ENCODE data around the gene RAX2. TPM values are rescaled to one million over a fixed set of nuclear protein-coding genes. Genes with fewer than 3 reads are reported as not detected.

RAX2 gene
- total and polyA plus RNA-seq, 2 of the 8 experiments (the other 6 are each of a cell fraction or from before 2014, with no cell fraction given): 0.08 TPM; not detected in 1

DNA sequence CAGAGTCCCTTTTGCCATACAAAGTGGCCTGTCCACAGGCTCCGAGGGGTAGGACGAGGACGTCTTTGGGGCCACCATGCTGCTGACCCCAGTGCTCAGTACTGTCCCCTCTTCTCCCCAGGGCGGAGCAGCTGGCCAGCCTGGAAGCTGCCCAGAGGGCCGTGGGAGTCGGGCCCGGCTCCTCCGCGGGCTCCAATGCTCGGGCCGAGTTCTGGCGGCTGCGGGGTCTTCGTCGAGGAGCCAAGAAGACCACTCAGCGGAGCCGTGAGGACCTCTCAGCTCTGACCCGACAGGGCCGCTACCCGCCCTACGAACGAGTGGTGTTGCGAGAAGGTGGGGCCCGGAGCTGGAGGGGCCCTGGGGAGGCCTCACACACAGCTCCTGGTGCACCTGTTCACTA lies 31.6 kb downstream of the RAX2 start:
- Histone ChIP-seq H2AK5ac (ENCODE audit: low read depth, low read length) (no peak overlapping the region), H3K23me2 (ENCODE audit: low read depth, low read length) (no peaks in the 10 kb centered on the region), H3K4me1 (replicated peaks in 1 of 4; ENCODE audit: control insufficient read depth in 3 of 4, insufficient read depth in 4 of 4, low read length in 3 of 4) (no peaks in the 10 kb centered on the region), H3K9me3 (ENCODE audit: insufficient read depth in 2 of 2, low read depth in 1 of 2, low read length in 1 of 2) (no peaks in the 10 kb centered on the region), H4K91ac (replicated peaks; ENCODE audit: insufficient read length, low read length) (no peak overlapping the region), H2BK120ac (replicated peaks; ENCODE audit: low read depth, low read length) (no peak overlapping the region), H3K36me3 (ENCODE audit: control insufficient read depth in 2 of 4, insufficient read depth in 4 of 4, low read length in 3 of 4) (peaks cover 0 to 4% (median 1%) of the 10 kb centered on the region in 4 experiments; a peak in 2 of 8 replicates), H2BK5ac (ENCODE audit: low read depth, low read length) (no peak overlapping the region), H2AFZ (ENCODE audit: low read length) (no peak overlapping the region), H4K8ac (ENCODE audit: extremely low read depth, insufficient read depth, low read length) (no peak overlapping the region), H2BK20ac (ENCODE audit: low read length) (no peak overlapping the region), H3K4me3 (ENCODE audit: extremely low read depth in 1 of 4, insufficient read depth in 2 of 4, low read depth in 3 of 4, low read length in 4 of 4) (no peak overlapping the region), H4K5ac (ENCODE audit: insufficient read length, low read depth, low read length) (no peak overlapping the region), H3K14ac (ENCODE audit: insufficient read length) (no peak overlapping the region), H3K23ac (ENCODE audit: insufficient read length) (no peak overlapping the region), H3K79me2 (ENCODE audit: control insufficient read depth in 1 of 2, insufficient read depth in 2 of 2, low read length in 2 of 2) (no peaks in the 10 kb centered on the region), H3K27ac (ENCODE audit: low read depth, low read length) (no peak overlapping the region), H3K79me1 (ENCODE audit: low read depth, low read length) (no peaks in the 10 kb centered on the region), H2BK15ac (ENCODE audit: low read length) (no peak overlapping the region), H3K56ac (replicated peaks; ENCODE audit: insufficient read length, low read depth, low read length) (no peak overlapping the region), H3K4ac (replicated peaks; ENCODE audit: insufficient read length, low read depth, low read length) (no peak overlapping the region), H3K9ac (replicated peaks in 1 of 4; ENCODE audit: extremely low read depth in 1 of 4, low read depth in 3 of 4, low read length in 3 of 4) (no peak overlapping the region), H2BK12ac (ENCODE audit: low read depth, low read length) (no peak overlapping the region), H3K4me2 (ENCODE audit: insufficient read depth in 1 of 2, low read depth in 2 of 2, low read length in 2 of 2) (no peak overlapping the region), H3K27me3 (replicated peaks in 1 of 4; ENCODE audit: control insufficient read depth in 3 of 4, extremely low read depth in 1 of 4, insufficient read depth in 3 of 4, low read length in 3 of 4) (no peaks in the 10 kb centered on the region), H4K20me1 (replicated peaks in 1 of 2; ENCODE audit: control insufficient read depth in 1 of 2, insufficient read depth in 2 of 2, low read length in 2 of 2) (peaks cover 0 to 3% of the 10 kb centered on the region in 2 experiments), H3K18ac (ENCODE audit: extremely low read depth, low read length) (no peak overlapping the region)
- no peak for DNase-seq (ENCODE audit: low read depth in 1 of 2, low spot score in 2 of 2)
- FAIRE-seq: no peak
- 92% methylated on average over 24 of the region's 24 CpGs; no CpG with 5 or more reads in 1 of the 2 experiments for WGBS, 2 experiments (ENCODE audit: extremely low coverage in 1 of 2, insufficient coverage in 1 of 2, insufficient read length in 1 of 2, insufficient replicate concordance in 2 of 2, low coverage in 1 of 2, low lambda C conversion rate in 2 of 2, missing lambda C conversion rate in 1 of 2)
- ChIA-PET POLR2A (ENCODE audit: partially characterized antibody) (interaction anchor here (0.8 to 1.0 kb wide), 2 partner anchors 12 to 22 kb away, joined by 3 read pairs; partner anchors contain the start of gene MRPL54), CTCF (ENCODE audit: partially characterized antibody) (interaction anchor here (0.6 to 3.9 kb wide), 4 partner anchors 9 to 427 kb away, joined by 3 to 14 read pairs (median 4); partner anchors contain the start of gene MRPL54)
- TF ChIP-seq CTCF (IDR thresholded peaks at IDR 0.05; ENCODE audit: control extremely low read depth in 1 of 3, insufficient read depth in 1 of 3, low read depth in 1 of 3, low read length in 3 of 3) (no peak), CEBPB (IDR thresholded peaks at IDR 0.05; ENCODE audit: low read depth, low read length) (no peak), RFX5 (IDR thresholded peaks at IDR 0.05; ENCODE audit: borderline replicate concordance, low read depth, low read length) (no peak), GTF2F1 (IDR thresholded peaks at IDR 0.05; ENCODE audit: borderline replicate concordance, low read depth, low read length) (no peak), CHD2 (IDR thresholded peaks at IDR 0.05; ENCODE audit: low read length) (no peak), EGR1 (IDR thresholded peaks at IDR 0.05; ENCODE audit: borderline replicate concordance, low read depth, low read length) (no peak), JUN (IDR thresholded peaks at IDR 0.05; ENCODE audit: low read depth, low read length) (no peak), EZH2 (IDR thresholded peaks at IDR 0.05; ENCODE audit: low read depth, low read length, severe bottlenecking) (no peak), CHD1 (IDR thresholded peaks at IDR 0.05; ENCODE audit: low read depth, low read length) (no peak), SP2 (IDR thresholded peaks at IDR 0.05; ENCODE audit: low read length) (no peak), POU5F1 (IDR thresholded peaks at IDR 0.05; ENCODE audit: low read depth, low read length) (no peak), SP4 (IDR thresholded peaks at IDR 0.05; ENCODE audit: low read length) (no peak)
- TF ChIP-seq, protein P1, sequence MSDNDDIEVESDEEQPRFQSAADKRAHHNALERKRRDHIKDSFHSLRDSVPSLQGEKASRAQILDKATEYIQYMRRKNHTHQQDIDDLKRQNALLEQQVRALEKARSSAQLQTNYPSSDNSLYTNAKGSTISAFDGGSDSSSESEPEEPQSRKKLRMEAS (IDR thresholded peaks at IDR 0.05): no peak
